Measurements from ENCODE around the gene SEMA3C.

The SEMA3C gene

GRCh38 chr7:80860554-80860953 lies 58.3 kb downstream of the SEMA3C start:
- Histone ChIP-seq H3K9ac (ENCODE audit: low read length) (no peak overlapping the region), H3K27ac (ENCODE audit: low read depth, low read length) (peak overlapping the region; percentile 74), H3K36me3 (ENCODE audit: insufficient read depth, low read length) (no peaks in the 10 kb centered on the region), H3K27me3 (ENCODE audit: control insufficient read depth in 1 of 2, insufficient read depth in 2 of 2, low read length in 2 of 2) (no peaks in the 10 kb centered on the region), H3K4me1 (ENCODE audit: insufficient read depth, low read length) (peaks cover 29% of the 10 kb centered on the region), H3K4me3 (ENCODE audit: low read depth in 1 of 2, low read length in 2 of 2) (no peak overlapping the region), H3K9me3 (ENCODE audit: low read length) (no peaks in the 10 kb centered on the region)

- H3K9me3 ChIP-seq (ENCODE audit: low read length): no peaks in the 10 kb centered on the region
- H3K36me3 ChIP-seq (ENCODE audit: insufficient read depth, low read length): no peaks in the 10 kb centered on the region
- peaks cover 29% of the 10 kb centered on the region for H3K4me1 ChIP-seq (ENCODE audit: insufficient read depth, low read length)
- peak overlapping the region in 1 of 2 donors; percentile 30 for H3K4me3 ChIP-seq (ENCODE audit: low read depth in 1 of 2, low read length in 2 of 2)
- peak overlapping the region; percentile 65 for H3K27ac ChIP-seq (ENCODE audit: low read depth, low read length)
- no peaks in the 10 kb centered on the region for H3K27me3 ChIP-seq (ENCODE audit: control insufficient read depth in 1 of 2, insufficient read depth in 2 of 2, low read length in 2 of 2)
- peak overlapping the region; percentile 21 for H3K9ac ChIP-seq (ENCODE audit: low read length)
Measured at GRCh38 chr7:80859272-80859970, 59.4 kb downstream of the SEMA3C start.

- H3K4me3 ChIP-seq (ENCODE audit: low read depth in 1 of 2, low read length in 2 of 2): no peak overlapping the region
- H3K9ac ChIP-seq (ENCODE audit: low read length): no peak overlapping the region
- no peaks in the 10 kb centered on the region for H3K9me3 ChIP-seq (ENCODE audit: low read length)
- peaks cover 29% of the 10 kb centered on the region for H3K4me1 ChIP-seq (ENCODE audit: insufficient read depth, low read length)
- peak overlapping the region; percentile 65 for H3K27ac ChIP-seq (ENCODE audit: low read depth, low read length)
- no peaks in the 10 kb centered on the region for H3K27me3 ChIP-seq (ENCODE audit: control insufficient read depth in 1 of 2, insufficient read depth in 2 of 2, low read length in 2 of 2)
- no peaks in the 10 kb centered on the region for H3K36me3 ChIP-seq (ENCODE audit: insufficient read depth, low read length)
Measured at GRCh38 chr7:80858141-80858903, 60.5 kb downstream of the SEMA3C start.

GRCh38 chr7:80856769-80857168 lies 62.1 kb downstream of the SEMA3C start:
- no peak overlapping the region for H3K4me3 ChIP-seq (ENCODE audit: low read depth in 1 of 2, low read length in 2 of 2)
- H3K9ac ChIP-seq (ENCODE audit: low read length): no peak overlapping the region
- H3K27ac ChIP-seq (ENCODE audit: low read depth, low read length): peak overlapping the region; percentile 65
- no peaks in the 10 kb centered on the region for H3K36me3 ChIP-seq (ENCODE audit: insufficient read depth, low read length)
- peaks cover 34% of the 10 kb centered on the region for H3K4me1 ChIP-seq (ENCODE audit: insufficient read depth, low read length)
- no peaks in the 10 kb centered on the region for H3K9me3 ChIP-seq (ENCODE audit: low read length)
- no peaks in the 10 kb centered on the region for H3K27me3 ChIP-seq (ENCODE audit: control insufficient read depth in 1 of 2, insufficient read depth in 2 of 2, low read length in 2 of 2)

GRCh38 chr7:80851896-80852476 lies 66.9 kb downstream of the SEMA3C start:
- H3K9me3 ChIP-seq (ENCODE audit: low read length): no peaks in the 10 kb centered on the region
- peaks cover 37% of the 10 kb centered on the region for H3K4me1 ChIP-seq (ENCODE audit: insufficient read depth, low read length)
- no peaks in the 10 kb centered on the region for H3K36me3 ChIP-seq (ENCODE audit: insufficient read depth, low read length)
- no peak overlapping the region for H3K4me3 ChIP-seq (ENCODE audit: low read depth in 1 of 2, low read length in 2 of 2)
- no peak overlapping the region for H3K27ac ChIP-seq (ENCODE audit: low read depth, low read length)
- H3K9ac ChIP-seq (ENCODE audit: low read length): no peak overlapping the region
- H3K27me3 ChIP-seq (ENCODE audit: control insufficient read depth in 1 of 2, insufficient read depth in 2 of 2, low read length in 2 of 2): no peaks in the 10 kb centered on the region

DNA sequence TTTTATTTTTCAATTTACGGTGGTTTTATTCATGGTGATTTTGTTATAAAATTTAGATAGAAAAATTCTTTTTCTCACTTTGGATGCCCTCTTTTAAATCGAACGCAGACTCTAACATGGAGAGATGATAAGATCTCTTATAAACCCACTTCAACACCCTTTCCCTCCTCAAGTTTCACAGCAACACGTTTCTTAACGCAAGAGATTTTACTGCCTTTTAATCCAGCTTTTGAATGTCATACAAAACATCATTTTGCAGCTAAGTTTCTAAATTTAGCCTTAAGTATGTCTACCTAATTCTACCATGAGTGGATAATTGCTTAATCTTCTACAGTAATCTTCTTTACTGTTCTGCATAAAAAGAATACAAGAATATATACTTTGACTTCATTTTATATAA lies 70.0 kb downstream of the SEMA3C start:
- Histone ChIP-seq H3K9ac (ENCODE audit: low read length) (no peak overlapping the region), H3K27me3 (ENCODE audit: control insufficient read depth in 1 of 2, insufficient read depth in 2 of 2, low read length in 2 of 2) (no peaks in the 10 kb centered on the region), H3K27ac (ENCODE audit: low read depth, low read length) (no peak overlapping the region), H3K9me3 (ENCODE audit: low read length) (no peaks in the 10 kb centered on the region), H3K36me3 (ENCODE audit: insufficient read depth, low read length) (no peaks in the 10 kb centered on the region), H3K4me3 (ENCODE audit: low read depth in 1 of 2, low read length in 2 of 2) (no peak overlapping the region), H3K4me1 (ENCODE audit: insufficient read depth, low read length) (peaks cover 40% of the 10 kb centered on the region)

DNA sequence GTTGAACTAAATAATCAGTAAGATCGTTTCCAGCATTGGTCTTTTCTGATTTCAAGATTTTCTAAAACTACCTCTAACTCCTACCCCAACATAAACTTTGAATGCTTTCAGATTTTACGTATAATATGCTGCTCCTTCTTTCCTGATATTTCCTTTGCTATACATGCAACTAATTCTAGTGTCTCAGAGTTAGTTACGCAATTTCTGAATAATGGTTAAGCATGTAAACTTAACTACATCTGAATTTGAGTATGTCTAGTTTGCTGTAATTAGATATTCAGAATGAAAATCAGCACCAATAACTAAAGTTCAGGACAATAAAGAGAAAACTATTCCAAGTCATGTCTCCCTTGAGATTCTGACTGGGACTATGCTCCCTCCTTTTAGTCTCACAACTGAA lies 71.0 kb downstream of the SEMA3C start:
- Histone ChIP-seq H3K4me3 (ENCODE audit: low read depth in 1 of 2, low read length in 2 of 2) (no peak overlapping the region), H3K36me3 (ENCODE audit: insufficient read depth, low read length) (no peaks in the 10 kb centered on the region), H3K27me3 (ENCODE audit: control insufficient read depth in 1 of 2, insufficient read depth in 2 of 2, low read length in 2 of 2) (no peaks in the 10 kb centered on the region), H3K9me3 (ENCODE audit: low read length) (no peaks in the 10 kb centered on the region), H3K9ac (ENCODE audit: low read length) (no peak overlapping the region), H3K4me1 (ENCODE audit: insufficient read depth, low read length) (peaks cover 46% of the 10 kb centered on the region), H3K27ac (ENCODE audit: low read depth, low read length) (peak overlapping the region; percentile 43)

GRCh38 chr7:80847027-80847426 lies 71.8 kb downstream of the SEMA3C start:
- no peak overlapping the region for H3K4me3 ChIP-seq (ENCODE audit: low read depth in 1 of 2, low read length in 2 of 2)
- H3K9ac ChIP-seq (ENCODE audit: low read length): no peak overlapping the region
- no peak overlapping the region for H3K27ac ChIP-seq (ENCODE audit: low read depth, low read length)
- H3K9me3 ChIP-seq (ENCODE audit: low read length): no peaks in the 10 kb centered on the region
- no peaks in the 10 kb centered on the region for H3K36me3 ChIP-seq (ENCODE audit: insufficient read depth, low read length)
- peaks cover 51% of the 10 kb centered on the region for H3K4me1 ChIP-seq (ENCODE audit: insufficient read depth, low read length)
- no peaks in the 10 kb centered on the region for H3K27me3 ChIP-seq (ENCODE audit: control insufficient read depth in 1 of 2, insufficient read depth in 2 of 2, low read length in 2 of 2)

- Histone ChIP-seq H3K9me3 (ENCODE audit: low read length) (no peaks in the 10 kb centered on the region), H3K27me3 (ENCODE audit: control insufficient read depth in 1 of 2, insufficient read depth in 2 of 2, low read length in 2 of 2) (no peaks in the 10 kb centered on the region), H3K27ac (ENCODE audit: low read depth, low read length) (no peak overlapping the region), H3K4me1 (ENCODE audit: insufficient read depth, low read length) (peaks cover 66% of the 10 kb centered on the region), H3K9ac (ENCODE audit: low read length) (no peak overlapping the region), H3K4me3 (ENCODE audit: low read depth in 1 of 2, low read length in 2 of 2) (no peak overlapping the region), H3K36me3 (ENCODE audit: insufficient read depth, low read length) (no peaks in the 10 kb centered on the region)
Measured at GRCh38 chr7:80844916-80845315, 73.9 kb downstream of the SEMA3C start.

GRCh38 chr7:80843018-80843677 lies 75.7 kb downstream of the SEMA3C start:
- H3K9me3 ChIP-seq (ENCODE audit: low read length): no peaks in the 10 kb centered on the region
- H3K4me1 ChIP-seq (ENCODE audit: insufficient read depth, low read length): peaks cover 68% of the 10 kb centered on the region
- no peaks in the 10 kb centered on the region for H3K27me3 ChIP-seq (ENCODE audit: control insufficient read depth in 1 of 2, insufficient read depth in 2 of 2, low read length in 2 of 2)
- no peak overlapping the region for H3K27ac ChIP-seq (ENCODE audit: low read depth, low read length)
- no peaks in the 10 kb centered on the region for H3K36me3 ChIP-seq (ENCODE audit: insufficient read depth, low read length)
- H3K9ac ChIP-seq (ENCODE audit: low read length): no peak overlapping the region
- H3K4me3 ChIP-seq (ENCODE audit: low read depth in 1 of 2, low read length in 2 of 2): no peak overlapping the region

GRCh38 chr7:80842022-80842790 lies 76.6 kb downstream of the SEMA3C start:
- H3K9me3 ChIP-seq (ENCODE audit: low read length): no peaks in the 10 kb centered on the region
- peaks cover 59% of the 10 kb centered on the region for H3K4me1 ChIP-seq (ENCODE audit: insufficient read depth, low read length)
- H3K36me3 ChIP-seq (ENCODE audit: insufficient read depth, low read length): no peaks in the 10 kb centered on the region
- H3K27me3 ChIP-seq (ENCODE audit: control insufficient read depth in 1 of 2, insufficient read depth in 2 of 2, low read length in 2 of 2): no peaks in the 10 kb centered on the region
- H3K9ac ChIP-seq (ENCODE audit: low read length): no peak overlapping the region
- no peak overlapping the region for H3K27ac ChIP-seq (ENCODE audit: low read depth, low read length)
- no peak overlapping the region for H3K4me3 ChIP-seq (ENCODE audit: low read depth in 1 of 2, low read length in 2 of 2)
